Measurements from ENCODE around the gene NSUN6. TPM values are rescaled to one million over a fixed set of nuclear protein-coding genes. Genes with fewer than 3 reads are reported as not detected.

The NSUN6 gene
- total and polyA plus RNA-seq, 7 donors: 3.0 to 7.0 (median 4.0) TPM

DNA sequence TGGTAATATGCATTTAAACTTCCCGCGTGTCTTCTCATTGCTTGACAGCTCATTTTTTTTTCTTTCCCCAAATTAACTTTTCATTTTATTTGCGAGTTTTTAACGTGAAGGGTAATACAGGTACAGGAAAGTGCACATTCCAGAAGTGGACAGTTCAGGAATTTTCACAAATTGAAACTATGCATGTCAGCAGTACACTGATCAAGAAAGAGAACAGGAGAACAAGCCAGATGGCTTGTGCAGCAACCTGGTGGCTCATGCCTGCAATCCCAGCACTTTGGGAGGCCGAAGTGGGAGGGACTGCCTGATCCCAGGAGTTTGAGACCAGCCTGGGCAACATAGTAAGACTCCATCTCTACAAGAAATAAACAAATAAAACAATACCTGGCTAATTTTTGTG is 36.3 kb upstream of the NSUN6 start:
- no peaks in the 10 kb centered on the region for H3K36me3 ChIP-seq (ENCODE audit: insufficient read depth in 1 of 2, low read depth in 1 of 2)
- H3K4me3 ChIP-seq: no peak overlapping the region
- H3K9me3 ChIP-seq: no peaks in the 10 kb centered on the region
- H3K4me1 ChIP-seq: no peaks in the 10 kb centered on the region
- TF ChIP-seq, protein P1, sequence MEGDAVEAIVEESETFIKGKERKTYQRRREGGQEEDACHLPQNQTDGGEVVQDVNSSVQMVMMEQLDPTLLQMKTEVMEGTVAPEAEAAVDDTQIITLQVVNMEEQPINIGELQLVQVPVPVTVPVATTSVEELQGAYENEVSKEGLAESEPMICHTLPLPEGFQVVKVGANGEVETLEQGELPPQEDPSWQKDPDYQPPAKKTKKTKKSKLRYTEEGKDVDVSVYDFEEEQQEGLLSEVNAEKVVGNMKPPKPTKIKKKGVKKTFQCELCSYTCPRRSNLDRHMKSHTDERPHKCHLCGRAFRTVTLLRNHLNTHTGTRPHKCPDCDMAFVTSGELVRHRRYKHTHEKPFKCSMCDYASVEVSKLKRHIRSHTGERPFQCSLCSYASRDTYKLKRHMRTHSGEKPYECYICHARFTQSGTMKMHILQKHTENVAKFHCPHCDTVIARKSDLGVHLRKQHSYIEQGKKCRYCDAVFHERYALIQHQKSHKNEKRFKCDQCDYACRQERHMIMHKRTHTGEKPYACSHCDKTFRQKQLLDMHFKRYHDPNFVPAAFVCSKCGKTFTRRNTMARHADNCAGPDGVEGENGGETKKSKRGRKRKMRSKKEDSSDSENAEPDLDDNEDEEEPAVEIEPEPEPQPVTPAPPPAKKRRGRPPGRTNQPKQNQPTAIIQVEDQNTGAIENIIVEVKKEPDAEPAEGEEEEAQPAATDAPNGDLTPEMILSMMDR (IDR thresholded peaks at IDR 0.05): no peak
- ATAC-seq: no peak
- H3K27me3 ChIP-seq (ENCODE audit: insufficient read depth in 3 of 3, low read length in 2 of 3): no peaks in the 10 kb centered on the region
- WGBS, 3 donors: 55 to 84% (median 71%) methylated on average over 5 of the region's 5 CpGs
- intact Hi-C loops (cut with DNase I): no loop called here
- no peak overlapping the region for H3K27ac ChIP-seq
- DNase-seq: no peak

DNA sequence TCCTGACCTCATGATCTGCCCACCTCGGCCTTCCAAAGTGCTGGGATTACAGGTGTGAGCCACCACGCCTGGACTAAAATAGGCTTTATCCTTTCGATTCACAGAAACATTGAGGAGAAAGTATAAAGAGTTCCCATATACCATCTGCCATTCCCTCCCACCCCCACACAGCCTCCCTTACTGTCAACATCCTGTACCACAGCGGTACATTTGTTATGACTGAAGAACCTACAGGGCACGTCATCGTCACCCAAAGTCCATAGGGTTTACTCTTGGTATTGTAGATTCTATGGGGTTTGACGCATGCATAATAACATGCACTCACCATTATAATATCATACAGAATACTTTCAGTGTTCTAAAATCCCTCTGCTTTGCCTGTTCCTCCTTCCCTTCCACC is 35.8 kb upstream of the NSUN6 start:
- Histone ChIP-seq H3K4me1 (no peaks in the 10 kb centered on the region), H3K9me3 (no peaks in the 10 kb centered on the region), H3K27me3 (ENCODE audit: insufficient read depth in 3 of 3, low read length in 2 of 3) (no peaks in the 10 kb centered on the region), H3K4me3 (no peak overlapping the region), H3K36me3 (ENCODE audit: insufficient read depth in 1 of 2, low read depth in 1 of 2) (no peaks in the 10 kb centered on the region), H3K27ac (no peak overlapping the region)
- TF ChIP-seq, protein P1 (IDR thresholded peaks at IDR 0.05): no peak
- no peak for ATAC-seq
- intact Hi-C loops (cut with DNase I): no loop called here
- 90 to 92% (median 90%) methylated on average over 7 of the region's 7 CpGs for WGBS, 3 donors
- no peak for DNase-seq

DNA sequence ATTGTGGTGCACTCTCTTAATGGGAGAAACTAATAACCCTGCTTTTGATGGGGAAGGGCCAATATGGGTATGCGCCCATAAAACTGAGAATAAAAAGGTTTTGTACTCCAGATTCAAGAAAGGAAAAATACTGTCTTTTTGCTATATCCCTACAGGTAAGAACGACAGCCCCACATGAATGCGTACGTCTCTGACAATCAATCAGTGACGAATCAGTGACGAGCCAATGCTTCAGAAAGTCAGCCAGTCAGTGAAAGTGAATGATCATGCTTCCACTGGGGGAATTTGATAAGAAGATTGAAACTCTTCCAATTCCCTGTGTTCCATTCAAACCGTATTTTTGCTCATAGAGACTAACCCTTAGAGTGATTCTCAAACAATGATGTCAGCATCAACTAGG is 34.2 kb upstream of the NSUN6 start:
- H3K4me1 ChIP-seq: no peaks in the 10 kb centered on the region
- DNase-seq: no peak
- no peaks in the 10 kb centered on the region for H3K36me3 ChIP-seq (ENCODE audit: insufficient read depth in 1 of 2, low read depth in 1 of 2)
- no peaks in the 10 kb centered on the region for H3K27me3 ChIP-seq (ENCODE audit: insufficient read depth in 3 of 3, low read length in 2 of 3)
- intact Hi-C loops (cut with DNase I): no loop called here
- H3K9me3 ChIP-seq: no peaks in the 10 kb centered on the region
- ATAC-seq: no peak
- WGBS, 3 donors: 88 to 90% (median 90%) methylated on average over 7 of the region's 7 CpGs
- no peak overlapping the region for H3K4me3 ChIP-seq
- TF ChIP-seq, protein P1 (IDR thresholded peaks at IDR 0.05): no peak
- H3K27ac ChIP-seq: no peak overlapping the region

DNA sequence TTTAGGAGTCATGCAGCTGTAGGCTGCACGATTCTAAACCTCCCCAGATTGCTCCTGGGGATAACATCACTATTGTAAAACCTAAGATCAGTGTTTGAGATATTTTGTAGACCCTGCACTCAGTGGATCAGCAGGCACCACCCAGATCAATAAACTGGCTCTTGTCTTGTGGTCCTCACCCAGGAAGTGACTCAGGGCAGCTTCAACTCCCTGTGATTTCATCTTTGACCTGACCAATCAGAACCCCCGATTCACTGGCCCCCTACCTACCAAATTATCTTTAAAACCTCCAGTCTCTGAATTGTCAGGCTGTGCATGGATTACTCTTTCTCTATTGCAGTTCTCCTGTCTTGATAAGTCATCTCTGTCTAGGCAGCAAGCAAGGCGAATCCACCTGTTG is 33.6 kb upstream of the NSUN6 start:
- no peak for ATAC-seq
- TF ChIP-seq, protein P1 (IDR thresholded peaks at IDR 0.05): no peak
- H3K4me1 ChIP-seq: no peaks in the 10 kb centered on the region
- no peaks in the 10 kb centered on the region for H3K9me3 ChIP-seq
- DNase-seq: no peak
- no peaks in the 10 kb centered on the region for H3K36me3 ChIP-seq (ENCODE audit: insufficient read depth in 1 of 2, low read depth in 1 of 2)
- intact Hi-C loops (cut with DNase I): no loop called here
- H3K4me3 ChIP-seq: no peak overlapping the region
- H3K27me3 ChIP-seq (ENCODE audit: insufficient read depth in 3 of 3, low read length in 2 of 3): no peaks in the 10 kb centered on the region
- H3K27ac ChIP-seq: no peak overlapping the region
- 60 to 72% (median 67%) methylated on average over 3 of the region's 3 CpGs for WGBS, 3 donors

DNA sequence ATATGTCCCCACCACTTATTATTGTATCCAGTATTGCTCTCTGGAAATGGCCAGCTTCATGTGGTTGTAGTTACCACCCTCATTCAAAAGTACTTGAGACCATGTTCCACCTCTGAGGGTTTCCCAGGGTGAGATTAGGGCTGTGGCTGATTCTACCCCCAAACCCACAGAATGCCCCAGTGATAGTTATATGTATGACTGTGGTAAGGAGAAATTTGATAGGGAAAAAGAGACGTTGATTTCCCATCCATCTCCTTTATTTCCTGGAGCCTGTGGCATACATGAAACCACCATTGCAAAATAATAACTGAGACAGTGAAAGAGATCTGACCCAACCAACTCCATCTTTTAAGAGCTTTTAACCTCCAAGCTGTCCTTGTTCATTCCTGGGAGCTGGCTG is 33.0 kb upstream of the NSUN6 start:
- no peak for DNase-seq
- no peak overlapping the region for H3K4me3 ChIP-seq
- 21 to 45% (median 22%) methylated on average over 1 of the region's 1 CpG for WGBS, 3 donors
- H3K9me3 ChIP-seq: no peaks in the 10 kb centered on the region
- ATAC-seq: no peak
- no peak overlapping the region for H3K27ac ChIP-seq
- no peaks in the 10 kb centered on the region for H3K4me1 ChIP-seq
- no peaks in the 10 kb centered on the region for H3K27me3 ChIP-seq (ENCODE audit: insufficient read depth in 3 of 3, low read length in 2 of 3)
- intact Hi-C loops (cut with DNase I): no loop called here
- TF ChIP-seq, protein P1 (IDR thresholded peaks at IDR 0.05): no peak
- no peaks in the 10 kb centered on the region for H3K36me3 ChIP-seq (ENCODE audit: insufficient read depth in 1 of 2, low read depth in 1 of 2)
